H1 (cell line): Measurements from ENCODE around the gene PAOX. TPM values are rescaled to one million over a fixed set of nuclear protein-coding genes. Genes with fewer than 3 reads are reported as not detected.

Experiments
- CTCF ChIA-PET: fragments of 300-600 bp; sonication (Branson Sonifier 250); formaldehyde crosslinking; loops from one replicate; lab custom pipeline; 2021; ENCODE audit not compliant: partially characterized antibody; lab: Charles Lee
- POLR2A ChIA-PET: fragments of 300-600 bp; sonication (Branson Sonifier 250); formaldehyde crosslinking; loops from one replicate; lab custom pipeline; 2021; ENCODE audit warnings: inconsistent platforms; ENCODE audit not compliant: partially characterized antibody; lab: Charles Lee
- DNase-seq, 2 experiments: peaks; one replicate each; pipeline versions ENCODE4 v3.0.0 to v3.0.0-alpha.2; 2010 to 2022; ENCODE audit warnings: low spot score in 2 of 2, low read depth in 1 of 2, mixed read lengths in 1 of 2
- FAIRE-seq: peaks from 2 replicates; lab custom pipeline; 2011; peaks lifted over from hg19 to GRCh38; lab: Jason Lieb, UNC
- H2AFZ ChIP-seq: 2 replicates; pipeline ENCODE4 v1.8.1; 2012; ENCODE audit warnings: low read length, inconsistent platforms
- H2AK5ac ChIP-seq: 2 replicates; pipeline ENCODE4 v1.6.1; 2013; ENCODE audit warnings: low read depth, low read length
- H2BK120ac ChIP-seq: replicated peaks from 2 replicates; pipeline ENCODE3; 2013; ENCODE audit warnings: low read depth, low read length, inconsistent platforms
- H2BK12ac ChIP-seq: 2 replicates; pipeline ENCODE4 v1.6.1; 2013; ENCODE audit warnings: low read depth, low read length
- H2BK15ac ChIP-seq: 2 replicates; pipeline ENCODE4 v1.6.1; 2013; ENCODE audit warnings: low read length
- H2BK20ac ChIP-seq: 2 replicates; pipeline ENCODE4 v1.6.1; 2013; ENCODE audit warnings: low read length
- H2BK5ac ChIP-seq: 2 replicates; pipeline ENCODE4 v1.6.1; 2013; ENCODE audit warnings: low read depth, low read length
- H3K14ac ChIP-seq: 2 replicates; pipeline ENCODE4 v1.6.1; 2013; ENCODE audit warnings: inconsistent platforms; ENCODE audit not compliant: insufficient read length
- H3K18ac ChIP-seq: 2 replicates; pipeline ENCODE4 v1.6.1; 2013; ENCODE audit warnings: low read length; ENCODE audit errors: extremely low read depth
- H3K23ac ChIP-seq: 2 replicates; pipeline ENCODE4 v1.6.1; 2013; ENCODE audit warnings: inconsistent platforms; ENCODE audit not compliant: insufficient read length
- H3K23me2 ChIP-seq: 2 replicates; pipeline ENCODE4 v1.6.1; 2013; ENCODE audit warnings: low read depth, low read length
- H3K27ac ChIP-seq: 2 replicates; pipeline ENCODE4 v1.6.1; 2011; ENCODE audit warnings: low read depth, low read length, inconsistent platforms
- H3K27me3 ChIP-seq, 4 experiments: replicated peaks in 1 of 4; 1 replicate in 1 of 4; 2 replicates in 3 of 4; pipeline versions ENCODE4 v1.6.1 to v1.8.1; 2011 to 2013; ENCODE audit warnings: low read length in 3 of 4, mild to moderate bottlenecking in 3 of 4, inconsistent platforms in 2 of 4, mixed read lengths in 2 of 4, moderate library complexity in 1 of 4; ENCODE audit not compliant: control insufficient read depth in 3 of 4, insufficient read depth in 3 of 4; ENCODE audit errors: extremely low read depth in 1 of 4
- H3K36me3 ChIP-seq, 4 experiments: 2 replicates each; pipeline versions ENCODE4 v1.6.1 to v1.8.1; 2011 to 2013; ENCODE audit warnings: mild to moderate bottlenecking in 4 of 4, low read length in 3 of 4, moderate library complexity in 2 of 4, control low read depth in 1 of 4, inconsistent platforms in 1 of 4; ENCODE audit not compliant: insufficient read depth in 4 of 4, control insufficient read depth in 2 of 4
- H3K4ac ChIP-seq: replicated peaks from 2 replicates; pipeline ENCODE3; 2013; ENCODE audit warnings: low read length, low read depth, mixed read lengths, inconsistent platforms; ENCODE audit not compliant: insufficient read length
- H3K4me1 ChIP-seq, 4 experiments: replicated peaks in 1 of 4; 1 replicate in 1 of 4; 2 replicates in 3 of 4; pipeline versions ENCODE4 v1.6.1 to v1.8.1; 2011 to 2013; ENCODE audit warnings: low read length in 3 of 4, inconsistent platforms in 2 of 4, mixed read lengths in 1 of 4; ENCODE audit not compliant: insufficient read depth in 4 of 4, control insufficient read depth in 3 of 4
- H3K4me2 ChIP-seq, 2 experiments: 2 replicates each; pipeline versions ENCODE4 v1.6.1 to v1.8.1; 2011 to 2013; ENCODE audit warnings: low read depth in 2 of 2, low read length in 2 of 2, control low read depth in 1 of 2, inconsistent platforms in 1 of 2, mild to moderate bottlenecking in 1 of 2; ENCODE audit not compliant: insufficient read depth in 1 of 2
- H3K4me3 ChIP-seq, 4 experiments: fragments of 200-600, 300-600 bp in 1 of 4; sonication (generic), shearing (Covaris generic), sonication (Bioruptor Twin) in 1 of 4; 2 replicates each; pipeline versions ENCODE4 v1.5.1 to v1.8.1; 2011 to 2016; ENCODE audit warnings: low read length in 4 of 4, low read depth in 3 of 4, control low read depth in 2 of 4, inconsistent platforms in 2 of 4, mild to moderate bottlenecking in 2 of 4, mixed read lengths in 1 of 4, moderate library complexity in 1 of 4; ENCODE audit not compliant: insufficient read depth in 2 of 4; ENCODE audit errors: extremely low read depth in 1 of 4
- H3K56ac ChIP-seq: replicated peaks from 2 replicates; pipeline ENCODE3; 2013; ENCODE audit warnings: low read depth, mild to moderate bottlenecking, mixed read lengths, low read length, inconsistent platforms; ENCODE audit not compliant: insufficient read length
- H3K79me1 ChIP-seq: 2 replicates; pipeline ENCODE4 v1.6.1; 2013; ENCODE audit warnings: low read depth, low read length, control low read depth
- H3K79me2 ChIP-seq, 2 experiments: 2 replicates each; pipeline versions ENCODE4 v1.6.1 to v1.8.1; 2012 to 2013; ENCODE audit warnings: low read length in 2 of 2, mild to moderate bottlenecking in 2 of 2, inconsistent platforms in 1 of 2; ENCODE audit not compliant: insufficient read depth in 2 of 2, control insufficient read depth in 1 of 2
- H3K9ac ChIP-seq, 4 experiments: replicated peaks in 1 of 4; 1 replicate in 1 of 4; 2 replicates in 3 of 4; pipeline versions ENCODE4 v1.6.1 to v1.8.1; 2011 to 2013; ENCODE audit warnings: low read depth in 3 of 4, low read length in 3 of 4, control low read depth in 2 of 4, mild to moderate bottlenecking in 2 of 4, moderate library complexity in 2 of 4, inconsistent platforms in 1 of 4; ENCODE audit errors: extremely low read depth in 1 of 4
- H3K9me3 ChIP-seq, 2 experiments: 2 replicates each; pipeline versions ENCODE4 v1.6.1 to v1.8.1; 2012 to 2013; ENCODE audit warnings: mild to moderate bottlenecking in 2 of 2, moderate library complexity in 2 of 2, control low read depth in 1 of 2, inconsistent platforms in 1 of 2, low read depth in 1 of 2, low read length in 1 of 2, mixed read lengths in 1 of 2; ENCODE audit not compliant: insufficient read depth in 2 of 2
- H4K20me1 ChIP-seq, 2 experiments: replicated peaks in 1 of 2; 2 replicates each; pipeline versions ENCODE3 to v1.8.1; 2011 to 2013; ENCODE audit warnings: inconsistent platforms in 2 of 2, low read length in 2 of 2, mild to moderate bottlenecking in 1 of 2; ENCODE audit not compliant: insufficient read depth in 2 of 2, control insufficient read depth in 1 of 2
- H4K5ac ChIP-seq: 2 replicates; pipeline ENCODE4 v1.6.1; 2013; ENCODE audit warnings: low read length, low read depth, mixed read lengths, inconsistent platforms; ENCODE audit not compliant: insufficient read length
- H4K8ac ChIP-seq: 2 replicates; pipeline ENCODE4 v1.8.0; 2013; ENCODE audit warnings: mild to moderate bottlenecking, moderate library complexity, low read length, inconsistent platforms; ENCODE audit not compliant: insufficient read depth; ENCODE audit errors: extremely low read depth
- H4K91ac ChIP-seq: replicated peaks from 2 replicates; pipeline ENCODE3; 2013; ENCODE audit warnings: low read length, mixed read lengths, inconsistent platforms; ENCODE audit not compliant: insufficient read length
- CBX5 ChIP-seq: fragments of 300-800, 300-1000 bp; sonication (generic); IDR thresholded peaks from 2 replicates; pipeline ENCODE4 v1.7.1; 2016; ENCODE audit warnings: antibody characterized with exemption, low read length, low read depth
- GABPA ChIP-seq: IDR thresholded peaks from 2 replicates; pipeline ENCODE4 v1.6.1; 2011; ENCODE audit warnings: mild to moderate bottlenecking, low read length, moderate library complexity, borderline replicate concordance; ENCODE audit not compliant: insufficient read depth
- KDM5A ChIP-seq: fragments of 200-600 bp; IDR thresholded peaks from 2 replicates; pipeline ENCODE4 v1.7.1; 2012; ENCODE audit warnings: mild to moderate bottlenecking, low read length, inconsistent platforms, mixed read lengths
- RAD21 ChIP-seq, 2 experiments: IDR thresholded peaks in 1 of 2; conservative IDR thresholded peaks in 1 of 2; 2 replicates each; pipeline ENCODE4 v1.6.1; 2011; ENCODE audit warnings: low read depth in 2 of 2, low read length in 2 of 2, improper control_type of control experiment in 1 of 2, inconsistent platforms in 1 of 2, mild to moderate bottlenecking in 1 of 2, moderate library complexity in 1 of 2
- SIN3A ChIP-seq, 2 experiments: IDR thresholded peaks in 1 of 2; conservative IDR thresholded peaks in 1 of 2; 2 replicates each; pipeline ENCODE4 v1.6.1; 2011 to 2012; ENCODE audit warnings: low read length in 2 of 2, improper control_type of control experiment in 1 of 2, low read depth in 1 of 2, mild to moderate bottlenecking in 1 of 2
- TAF1 ChIP-seq: IDR thresholded peaks from 2 replicates; pipeline ENCODE4 v1.6.1; 2011; ENCODE audit warnings: mild to moderate bottlenecking, low read depth, low read length
- TCF12 ChIP-seq: IDR thresholded peaks from 2 replicates; pipeline ENCODE4 v1.6.1; 2011; ENCODE audit warnings: low read depth, mild to moderate bottlenecking, low read length
- WGBS, 2 experiments: shearing (Covaris generic) in 1 of 2; methylation state at CpG; one replicate each; pipeline versions ENCODE4 v1.1.6 to v1.1.7; 2013 to 2015; ENCODE audit warnings: low lambda C conversion rate in 2 of 2, mixed read lengths in 2 of 2, inconsistent platforms in 1 of 2, low coverage in 1 of 2, missing lambda C conversion rate in 1 of 2; ENCODE audit not compliant: insufficient replicate concordance in 2 of 2, insufficient coverage in 1 of 2, insufficient read length in 1 of 2; ENCODE audit errors: extremely low coverage in 1 of 2, missing lambda C conversion rate in 1 of 2; 5-methylcytosine and 5-hydroxymethylcytosine counted together
- polyA plus RNA-seq, 7 experiments: library from polyadenylated mRNA; depleted of rRNA in 3 of 7; stranded (reverse) in 5 of 7; unstranded in 2 of 7; fragments of >200 nt in 5 of 7; fragments of 200-250 nt in 2 of 7; gene quantifications; 1 replicate in 5 of 7; 2 replicates in 1 of 7; 4 replicates in 1 of 7; pipeline versions ENCODE4 v1.2.1 to v1.2.3, GENCODE V29; 2011 to 2013; ENCODE audit warnings: missing spikeins in 2 of 7, mixed read lengths in 2 of 7
- total RNA-seq: library from RNA; stranded (reverse); fragmentation: NEBNext Ultra II Directional; extraction: Animal tissue kit (Norgen Biotek cat#: 25700); gene quantifications from 2 replicates; pipeline ENCODE4 v1.2.1, GENCODE V29; 2021
- TF ChIP-seq, protein P1 (sequence below): IDR thresholded peaks from 2 replicates; pipeline ENCODE4 v1.6.1; 2012; ENCODE audit warnings: inconsistent platforms

The PAOX gene
- total and polyA plus RNA-seq, 2 of the 8 experiments (the other 6 are each of a cell fraction or from before 2014, with no cell fraction given), result 3.7 to 4.3 TPM

GRCh38 chr10:133351408-133352318 is 27.4 kb upstream of the PAOX start:
- Histone ChIP-seq H2BK20ac (no peak overlapping the region), H4K5ac (no peak overlapping the region), H3K9me3 (no peaks in the 10 kb centered on the region), H3K23ac (no peak overlapping the region), H3K4me1 (peaks cover 0 to 21% (median 3%) of the 10 kb centered on the region in 4 experiments; a peak in 5 of 7 replicates), H4K8ac (peak overlapping the region; percentile 21; the same call in 1 of the 2 replicates), H2BK12ac (no peak overlapping the region), H2AFZ (no peak overlapping the region), H4K91ac (no peak overlapping the region), H2BK120ac (no peak overlapping the region), H2BK15ac (no peak overlapping the region), H3K27ac (no peak overlapping the region), H3K79me2 (no peaks in the 10 kb centered on the region), H3K23me2 (peaks cover 4% of the 10 kb centered on the region; the same call in 1 of the 2 replicates), H2BK5ac (no peak overlapping the region), H4K20me1 (peaks cover 7 to 22% of the 10 kb centered on the region in 2 experiments), H3K36me3 (no peaks in the 10 kb centered on the region; a peak in 2 of 8 replicates), H3K18ac (no peak overlapping the region), H3K14ac (no peak overlapping the region), H3K79me1 (no peaks in the 10 kb centered on the region; the same call in 1 of the 2 replicates), H3K9ac (no peak overlapping the region), H2AK5ac (no peak overlapping the region), H3K4me2 (no peak overlapping the region), H3K56ac (no peak overlapping the region), H3K4me3 (no peak overlapping the region), H3K27me3 (no peaks in the 10 kb centered on the region; a peak in 1 of 7 replicates), H3K4ac (no peak overlapping the region)
- FAIRE-seq (no peak), DNase-seq (peak in 1 of 2 experiments; percentile 65)
- WGBS, 2 experiments, result 77% methylated on average over 24 of the region's 24 CpGs; no CpG with 5 or more reads in 1 of the 2 experiments
- POLR2A ChIA-PET, result interaction anchor here (1.0 to 2.7 kb wide), 6 partner anchors 8 to 71 kb away, joined by 3 to 9 read pairs (median 6); no protein-coding TSS in a partner anchor
- CTCF ChIA-PET, result interaction anchor here (0.9 to 3.7 kb wide), 14 partner anchors 8 to 154 kb away, joined by 3 to 32 read pairs (median 4); no protein-coding TSS in a partner anchor
- TF ChIP-seq RAD21 (IDR thresholded peaks at IDR 0.05 in 1 of 2, conservative IDR thresholded peaks at IDR 0.05 in 1 of 2; ENCODE audit: low read depth in 2 of 2, low read length in 2 of 2) (peak; percentile 34 to 42; a peak in 3 of 4 replicates), SIN3A (conservative IDR thresholded peaks at IDR 0.05 in 1 of 2, IDR thresholded peaks at IDR 0.05 in 1 of 2; ENCODE audit: low read depth in 1 of 2, low read length in 2 of 2) (0 out of 4 replicates have a peak, but pooled peaks of 1 of the 2 experiments have one; percentile 47), TAF1 (no peak), GABPA (no peak), TCF12 (no peak), KDM5A (no peak), CBX5 (no peak)
- TF ChIP-seq, protein P1, sequence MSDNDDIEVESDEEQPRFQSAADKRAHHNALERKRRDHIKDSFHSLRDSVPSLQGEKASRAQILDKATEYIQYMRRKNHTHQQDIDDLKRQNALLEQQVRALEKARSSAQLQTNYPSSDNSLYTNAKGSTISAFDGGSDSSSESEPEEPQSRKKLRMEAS, result peak; percentile 45; the same call in 1 of the 2 replicates
